Progenitor cell of endocrine pancreas (in vitro differentiated cells): ENCODE measurements around the gene ATXN7L1. TPM values are rescaled to one million over a fixed set of nuclear protein-coding genes. Genes with fewer than 3 reads are reported as not detected.
"Not testable (repeated sequence)": the region's sequence is repeated elsewhere in the genome, so short reads cannot be mapped to it uniquely, and the experiment has no call there.

ENCODE experiments used
- DNase-seq: peaks from one replicate; pipeline ENCODE4 v3.0.0; 2021; ENCODE audit warnings: low spot score; ENCODE audit not compliant: unreplicated experiment
- H3K27ac Mint-ChIP-seq: 2 replicates; pipeline ENCODE4 v1.8.0; 2021; ENCODE audit warnings: mild to moderate bottlenecking, moderate library complexity, mixed read lengths
- H3K27me3 Mint-ChIP-seq: 2 replicates; pipeline ENCODE4 v1.8.0; 2021; ENCODE audit warnings: mixed read lengths
- H3K36me3 Mint-ChIP-seq: 2 replicates; pipeline ENCODE4 v1.8.0; 2022; ENCODE audit warnings: mixed read lengths; ENCODE audit not compliant: insufficient read depth
- H3K4me1 Mint-ChIP-seq: 2 replicates; pipeline ENCODE4 v1.8.0; 2021; ENCODE audit warnings: low read depth, mixed read lengths
- H3K4me3 Mint-ChIP-seq: 2 replicates; pipeline ENCODE4 v1.8.0; 2021; ENCODE audit warnings: low read depth, mild to moderate bottlenecking, moderate library complexity, mixed read lengths
- H3K9me3 Mint-ChIP-seq: 2 replicates; pipeline ENCODE4 v1.8.0; 2021; ENCODE audit warnings: low read depth, mixed read lengths
- CTCF ChIP-seq: fragments of 200-600 bp; sonication (generic); IDR thresholded peaks from one replicate; pipeline ENCODE4 v1.5.0; 2021; ENCODE audit warnings: antibody characterized with exemption, mild to moderate bottlenecking; ENCODE audit not compliant: unreplicated experiment
- total RNA-seq: library from RNA; stranded (reverse); gene quantifications from 2 replicates; pipeline ENCODE4 v1.2.1, GENCODE V29; 2021

ATXN7L1 gene
- total RNA-seq, 1 donor from 2014 or later: 18.3 TPM

GRCh38 chr7:105849122-105849855 is 27.1 kb downstream of the ATXN7L1 start:
- Mint-ChIP-seq H3K27ac (no peak overlapping the region), H3K4me3 (no peak overlapping the region), H3K27me3 (peaks cover 5% of the 10 kb centered on the region), H3K36me3 (peaks cover 13% of the 10 kb centered on the region), H3K4me1 (peaks cover 6% of the 10 kb centered on the region), H3K9me3 (peaks cover 8% of the 10 kb centered on the region)
- no peak for TF ChIP-seq CTCF
- no peak for DNase-seq

DNA sequence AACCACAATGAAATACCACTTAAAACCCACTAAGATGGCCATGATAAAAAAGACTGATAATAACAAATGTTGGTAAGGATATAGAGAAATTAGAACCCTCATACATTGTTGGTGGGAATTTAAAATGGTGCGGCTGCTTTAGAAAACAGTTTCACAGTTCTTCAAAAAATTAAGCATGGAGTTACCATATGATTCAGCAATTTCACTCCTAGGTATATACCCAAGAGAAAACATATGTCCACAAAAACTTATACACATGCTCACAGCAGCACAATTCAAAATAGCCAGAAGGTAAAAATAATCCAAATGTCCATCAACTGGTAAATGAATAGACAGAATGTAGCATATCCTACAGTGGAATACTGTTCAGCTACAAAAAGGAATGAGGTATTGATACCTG is 30.0 kb downstream of the ATXN7L1 start:
- H3K27ac Mint-ChIP-seq: no peak overlapping the region
- TF ChIP-seq CTCF: no peak
- peaks cover 16% of the 10 kb centered on the region for H3K36me3 Mint-ChIP-seq
- H3K4me1 Mint-ChIP-seq: peaks cover 3% of the 10 kb centered on the region
- DNase-seq: no peak
- H3K4me3 Mint-ChIP-seq: no peak overlapping the region
- peaks cover 10% of the 10 kb centered on the region for H3K9me3 Mint-ChIP-seq
- H3K27me3 Mint-ChIP-seq: no peaks in the 10 kb centered on the region

DNA sequence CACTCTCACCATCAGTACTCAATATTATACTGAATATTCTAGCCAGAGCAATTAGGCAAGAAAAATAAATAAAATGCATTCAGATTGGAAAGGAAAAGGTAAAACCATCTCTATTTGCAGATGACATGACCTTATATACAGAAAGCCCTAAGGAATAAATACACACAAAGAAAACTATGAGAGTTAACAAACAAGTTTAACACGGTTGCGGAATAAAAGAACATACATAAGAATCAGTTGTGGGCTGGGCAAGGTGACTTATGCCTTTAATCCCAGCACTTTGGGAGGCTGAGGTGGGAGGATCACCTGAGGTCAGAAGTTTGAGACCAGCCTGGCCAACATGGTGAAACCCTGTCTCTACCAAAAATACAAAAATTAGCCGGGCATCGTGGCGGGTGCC is 31.7 kb downstream of the ATXN7L1 start:
- H3K4me3 Mint-ChIP-seq, DNase-seq, H3K27ac Mint-ChIP-seq, H3K4me1 Mint-ChIP-seq, H3K9me3 Mint-ChIP-seq: not testable (repeated sequence)
- peaks cover 12% of the 10 kb centered on the region for H3K27me3 Mint-ChIP-seq
- H3K36me3 Mint-ChIP-seq: peaks cover 16% of the 10 kb centered on the region

DNA sequence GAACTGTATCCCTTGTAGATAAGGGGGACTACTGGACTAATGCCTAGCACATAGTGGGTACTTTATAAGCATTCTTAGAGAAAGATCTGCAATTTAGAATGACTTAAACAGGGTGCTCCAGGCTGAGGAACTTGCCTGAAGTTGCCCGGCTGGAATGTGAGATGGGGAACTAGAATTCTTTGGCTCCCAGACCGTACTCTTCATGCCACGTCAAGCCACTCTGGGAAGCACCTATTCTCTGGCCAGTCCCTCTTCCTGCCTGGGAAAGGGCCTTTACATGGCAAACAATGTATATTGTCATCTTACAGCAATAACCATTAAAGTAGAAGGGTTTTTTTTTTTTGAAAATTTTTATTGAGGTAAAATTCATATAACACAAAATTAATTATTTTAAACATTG is 34.5 kb downstream of the ATXN7L1 start:
- no peak overlapping the region for H3K4me3 Mint-ChIP-seq
- peaks cover 10% of the 10 kb centered on the region for H3K9me3 Mint-ChIP-seq
- peaks cover 30% of the 10 kb centered on the region for H3K27me3 Mint-ChIP-seq
- H3K4me1 Mint-ChIP-seq: peaks cover 10% of the 10 kb centered on the region
- peaks cover 15% of the 10 kb centered on the region for H3K36me3 Mint-ChIP-seq
- TF ChIP-seq CTCF: no peak
- no peak overlapping the region for H3K27ac Mint-ChIP-seq
- DNase-seq: no peak

- Mint-ChIP-seq H3K36me3 (peaks cover 12% of the 10 kb centered on the region), H3K4me3 (no peak overlapping the region), H3K4me1 (peaks cover 10% of the 10 kb centered on the region), H3K27me3 (peaks cover 33% of the 10 kb centered on the region), H3K27ac (no peak overlapping the region), H3K9me3 (peaks cover 10% of the 10 kb centered on the region)
- DNase-seq: no peak
- no peak for TF ChIP-seq CTCF
These were observed 35.2 kb downstream of the ATXN7L1 start for GRCh38 chr7:105840981-105841749.

- Mint-ChIP-seq H3K27me3 (peaks cover 45% of the 10 kb centered on the region), H3K9me3 (peaks cover 1% of the 10 kb centered on the region), H3K36me3 (peaks cover 7% of the 10 kb centered on the region), H3K4me3 (no peak overlapping the region), H3K27ac (no peak overlapping the region), H3K4me1 (peaks cover 10% of the 10 kb centered on the region)
- TF ChIP-seq CTCF: no peak
- DNase-seq: no peak
These were observed 37.1 kb downstream of the ATXN7L1 start for GRCh38 chr7:105839266-105839665.
